HCT116 (cell line): ENCODE data around the gene RFX2. TPM values are rescaled to one million over a fixed set of nuclear protein-coding genes. Genes with fewer than 3 reads are reported as not detected.

ENCODE experiments used
- ATAC-seq: fragments of 200-7000 bp; cut with Tn5 transposase; 2 replicates; pipeline ENCODE4 v1.9.1; 2020; ENCODE audit warnings: mild to moderate bottlenecking, moderate library complexity
- BruUV-seq: library from RNA; stranded (reverse); fragments of 400-500 nt; replicated peaks from 2 replicates; lab custom pipeline; 2021; lab: Mats Ljungman, UMichigan
- CTCF ChIA-PET: fragments of 300-600 bp; sonication (Branson Sonifier 250); formaldehyde crosslinking; loops from one replicate; lab custom pipeline; 2021; ENCODE audit warnings: antibody characterized with exemption; lab: Charles Lee
- POLR2A ChIA-PET: fragments of 300-600, 350-600 bp; sonication (Branson Sonifier 250); formaldehyde crosslinking; loops from one replicate; lab custom pipeline; 2021; ENCODE audit warnings: antibody characterized with exemption; lab: Charles Lee
- RAD21 ChIA-PET, 2 experiments: fragments of 300-600 bp; sonication (Branson Sonifier 250); formaldehyde crosslinking; loops; one replicate each; lab custom pipeline; 2023; ENCODE audit warnings: low total read pairs in 2 of 2; ENCODE audit not compliant: uncharacterized antibody in 2 of 2, unreplicated experiment in 2 of 2, low non-redundant PET in 1 of 2; lab: Charles Lee
- DNase-seq: peaks from one replicate; pipeline ENCODE4 v3.0.0-alpha.2; 2010; ENCODE audit warnings: low read depth, low spot score
- H2AFZ ChIP-seq: fragments of 200-600 bp; shearing (Covaris generic), sonication (generic); 2 replicates; pipeline ENCODE4 v1.6.1; 2017; ENCODE audit warnings: low read depth, mixed run types, mixed read lengths, antibody characterized with exemption, low read length; ENCODE audit not compliant: poor library complexity, severe bottlenecking
- H3K27ac ChIP-seq: 2 replicates; pipeline ENCODE4 v1.5.1; 2012; ENCODE audit warnings: low read depth, low read length
- H3K27me3 ChIP-seq: fragments of 200-600 bp; sonication (generic); 2 replicates; pipeline ENCODE4 v1.6.1; 2016; ENCODE audit warnings: mixed run types, low read length, mixed read lengths; ENCODE audit not compliant: insufficient read depth
- H3K36me3 ChIP-seq, 2 experiments: fragments of 200-500 bp in 1 of 2; fragments of 200-600 bp in 1 of 2; sonication (Bioruptor generic) in 1 of 2; sonication (generic) in 1 of 2; 2 replicates each; pipeline versions ENCODE4 v1.5.1 to v1.6.1; 2014 to 2016; ENCODE audit warnings: low read length in 2 of 2, inconsistent platforms in 1 of 2, mixed read lengths in 1 of 2, mixed run types in 1 of 2; ENCODE audit not compliant: insufficient read depth in 2 of 2, control insufficient read depth in 1 of 2
- H3K4me1 ChIP-seq, 2 experiments: fragments of 200-600 bp in 1 of 2; sonication (generic) in 1 of 2; 2 replicates each; pipeline versions ENCODE4 v1.5.1 to v1.6.1; 2012 to 2017; ENCODE audit warnings: low read length in 2 of 2, inconsistent platforms in 1 of 2, mild to moderate bottlenecking in 1 of 2, mixed read lengths in 1 of 2, mixed run types in 1 of 2, moderate library complexity in 1 of 2; ENCODE audit not compliant: insufficient read depth in 2 of 2, control insufficient read depth in 1 of 2
- H3K4me2 ChIP-seq: fragments of 200-600 bp; sonication (generic); 2 replicates; pipeline ENCODE4 v1.6.1; 2017; ENCODE audit warnings: mixed run types, low read length, mixed read lengths
- H3K4me3 ChIP-seq, 2 experiments: fragments of 200-600 bp in 1 of 2; sonication (generic) in 1 of 2; replicated peaks in 1 of 2; 2 replicates each; pipeline ENCODE4 v1.5.1; 2011 to 2016; ENCODE audit warnings: low read length in 2 of 2, control low read depth in 1 of 2, low read depth in 1 of 2, mild to moderate bottlenecking in 1 of 2, mixed read lengths in 1 of 2, mixed run types in 1 of 2
- H3K79me2 ChIP-seq: fragments of 200-600 bp; sonication (generic); 2 replicates; pipeline ENCODE4 v1.6.1; 2017; ENCODE audit warnings: mild to moderate bottlenecking, mixed run types, low read length, moderate library complexity, mixed read lengths; ENCODE audit not compliant: insufficient read depth
- H3K9ac ChIP-seq: fragments of 200-600 bp; sonication (generic); 2 replicates; pipeline ENCODE4 v1.6.1; 2016; ENCODE audit warnings: low read length, mixed read lengths
- H3K9me2 ChIP-seq: fragments of 200-600 bp; sonication (generic), shearing (Covaris generic); 2 replicates; pipeline ENCODE4 v1.6.1; 2017; ENCODE audit warnings: mixed run types, mild to moderate bottlenecking, moderate library complexity; ENCODE audit not compliant: insufficient read depth
- H3K9me3 ChIP-seq, 2 experiments: fragments of 200-500 bp in 1 of 2; fragments of 200-600 bp in 1 of 2; sonication (Bioruptor generic) in 1 of 2; sonication (generic) in 1 of 2; 2 replicates each; pipeline ENCODE4 v1.6.1; 2014 to 2017; ENCODE audit warnings: low read length in 2 of 2, mixed read lengths in 2 of 2, inconsistent platforms in 1 of 2, low read depth in 1 of 2, mild to moderate bottlenecking in 1 of 2, mixed run types in 1 of 2, moderate library complexity in 1 of 2; ENCODE audit not compliant: control insufficient read depth in 1 of 2, insufficient read depth in 1 of 2
- H4K20me1 ChIP-seq: fragments of 200-600 bp; sonication (generic), shearing (Covaris generic); 2 replicates; pipeline ENCODE4 v1.6.1; 2017; ENCODE audit warnings: mixed run types, mild to moderate bottlenecking, moderate library complexity; ENCODE audit not compliant: insufficient read depth
- ATF3 ChIP-seq: IDR thresholded peaks from 2 replicates; pipeline ENCODE4 v1.6.1; 2012
- CBX3 ChIP-seq: IDR thresholded peaks from 2 replicates; pipeline ENCODE4 v1.6.1; 2012; ENCODE audit warnings: low read depth
- CTCF ChIP-seq, 3 experiments: fragments of 200-600 bp in 1 of 3; sonication (generic) in 1 of 3; IDR thresholded peaks in 2 of 3; conservative IDR thresholded peaks in 1 of 3; 2 replicates each; pipeline ENCODE4 v1.5.1; 2012 to 2017; ENCODE audit warnings: low read depth in 2 of 3, low read length in 2 of 3, antibody characterized with exemption in 1 of 3, borderline replicate concordance in 1 of 3, control low read depth in 1 of 3, mild to moderate bottlenecking in 1 of 3, mixed read lengths in 1 of 3, mixed run types in 1 of 3, moderate library complexity in 1 of 3; ENCODE audit not compliant: insufficient read depth in 1 of 3
- EZH2 ChIP-seq: fragments of 200-600 bp; sonication (generic); IDR thresholded peaks from 2 replicates; pipeline ENCODE4 v1.6.1; 2017; ENCODE audit warnings: antibody characterized with exemption, mixed run types
- EZH2phosphoT487 ChIP-seq: fragments of 200-600 bp; IDR thresholded peaks from 2 replicates; pipeline ENCODE4 v1.6.1; 2018; ENCODE audit warnings: antibody characterized with exemption, borderline replicate concordance
- FOSL1 ChIP-seq: IDR thresholded peaks from 2 replicates; pipeline ENCODE4 v1.6.1; 2012; ENCODE audit warnings: low read depth
- POLR2AphosphoS5 ChIP-seq: IDR thresholded peaks from 2 replicates; pipeline ENCODE4 v1.6.1; 2011; ENCODE audit warnings: mild to moderate bottlenecking, low read depth, low read length, moderate library complexity
- RAD21 ChIP-seq: IDR thresholded peaks from 2 replicates; pipeline ENCODE4 v1.6.1; 2012; ENCODE audit warnings: low read depth, mild to moderate bottlenecking
- REST ChIP-seq: IDR thresholded peaks from 2 replicates; pipeline ENCODE4 v1.6.1; 2012; ENCODE audit warnings: low read depth
- SP1 ChIP-seq: IDR thresholded peaks from 2 replicates; pipeline ENCODE4 v1.6.1; 2012; ENCODE audit warnings: low read depth
- SRF ChIP-seq: IDR thresholded peaks from 2 replicates; pipeline ENCODE4 v1.6.1; 2012; ENCODE audit warnings: low read depth
- TCF7L2 ChIP-seq: IDR thresholded peaks from 2 replicates; pipeline ENCODE4 v1.7.0; 2011; ENCODE audit warnings: borderline replicate concordance, inconsistent platforms; ENCODE audit not compliant: insufficient read depth, insufficient read length; ENCODE audit errors: extremely low read depth
- YY1 ChIP-seq: IDR thresholded peaks from 2 replicates; pipeline ENCODE4 v1.6.1; 2011; ENCODE audit warnings: low read length, low read depth, moderate library complexity, mild to moderate bottlenecking; ENCODE audit not compliant: insufficient replicate concordance; ENCODE audit errors: extremely low read depth
- ZBTB33 ChIP-seq: IDR thresholded peaks from 2 replicates; pipeline ENCODE4 v1.6.1; 2011; ENCODE audit warnings: mild to moderate bottlenecking, low read length, moderate library complexity; ENCODE audit not compliant: insufficient replicate concordance; ENCODE audit errors: extremely low read depth
- ZFX ChIP-seq: fragments of 450-650 bp; IDR thresholded peaks from 2 replicates; pipeline ENCODE4 v1.6.1; 2017
- intact Hi-C: fragments of 100-400 bp; cut with micrococcal nuclease; formaldehyde crosslinking; loops from 2 replicates; pipeline ENCODE4 v1.10.0; 2022
- total RNA-seq: library from RNA; stranded (reverse); gene quantifications from one replicate; pipeline ENCODE4 v1.2.1, GENCODE V29; 2021; ENCODE audit not compliant: unreplicated experiment

The RFX2 gene
- total RNA-seq, 1 experiment from 2014 or later: 13.7 TPM

- Histone ChIP-seq H3K27me3 (no peaks in the 10 kb centered on the region), H3K9me3 (no peaks in the 10 kb centered on the region), H2AFZ (no peak overlapping the region), H4K20me1 (no peaks in the 10 kb centered on the region), H3K9ac (no peak overlapping the region), H3K79me2 (no peaks in the 10 kb centered on the region), H3K4me3 (no peak overlapping the region), H3K4me1 (peaks cover 12 to 53% of the 10 kb centered on the region in 2 experiments), H3K4me2 (peak overlapping the region; percentile 64), H3K27ac (no peak overlapping the region), H3K36me3 (no peaks in the 10 kb centered on the region), H3K9me2 (no peaks in the 10 kb centered on the region)
- ChIA-PET CTCF (no interaction called here), RAD21 (no interaction called here), POLR2A (no interaction called here)
- BruUV-seq: no TSS peak
- TF ChIP-seq ZFX (no peak), RAD21 (0 out of 2 replicates have a peak, but pooled peaks have one; percentile 14), EZH2 (no peak), TCF7L2 (no peak), CTCF (IDR thresholded peaks at IDR 0.05 in 2 of 3, conservative IDR thresholded peaks at IDR 0.05 in 1 of 3; ENCODE audit: borderline replicate concordance in 1 of 3, insufficient read depth in 1 of 3, low read depth in 2 of 3, low read length in 2 of 3) (no peak), SP1 (no peak), EZH2phosphoT487 (no peak), ATF3 (no peak), YY1 (no peak), REST (no peak), FOSL1 (0 out of 2 replicates have a peak, but pooled peaks have one; percentile 20), ZBTB33 (no peak), POLR2AphosphoS5 (no peak), SRF (no peak), CBX3 (no peak)
- DNase-seq (no peak), ATAC-seq (peak; percentile 79)
- intact Hi-C loops: no loop called here
Observed at GRCh38 chr19:6064336-6065073, 45.8 kb downstream of the RFX2 start.
